SHP77 (cell line): ENCODE data around the gene HJURP.

Source experiments
- DNase-seq, 2 experiments: peaks; one replicate each; lab custom pipeline; 2025; lab: John Stamatoyannopoulos, UW

HJURP gene

DNA sequence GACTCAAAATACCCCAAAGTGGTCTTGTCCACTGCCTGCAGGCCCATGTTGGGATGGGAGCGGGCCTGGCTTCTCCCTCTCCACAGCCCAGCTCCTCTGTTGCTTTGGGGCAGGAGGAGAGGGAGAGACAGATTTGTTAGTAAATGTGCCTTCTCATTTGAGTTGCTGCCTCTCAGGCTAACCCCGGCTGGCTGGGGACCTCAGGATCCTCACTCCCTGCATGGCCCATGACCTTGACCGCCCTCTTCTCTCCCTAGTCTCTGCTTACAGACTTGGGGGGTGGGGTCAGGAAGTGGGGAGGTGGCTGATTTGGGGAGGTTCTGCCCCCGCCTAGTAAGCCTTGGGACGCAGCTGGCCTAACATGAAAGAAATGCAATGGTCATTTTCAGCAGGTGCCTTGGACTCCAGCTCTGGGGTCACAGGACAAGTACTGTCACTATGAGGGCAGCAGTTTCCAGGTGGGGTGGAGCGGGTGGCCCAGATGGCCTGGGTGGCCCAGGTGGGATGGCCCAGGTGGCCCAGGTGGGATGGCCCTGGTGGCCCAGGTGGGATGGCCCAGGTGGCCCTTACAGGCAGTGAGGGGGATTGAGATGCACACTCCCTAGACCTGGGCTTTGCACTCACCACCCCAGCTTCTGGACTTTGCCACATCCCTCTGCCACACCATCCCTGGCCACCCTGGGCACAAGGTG, 24.1 kb downstream of the HJURP start:
- no peak for DNase-seq

- no peak for DNase-seq
These were observed 24.9 kb downstream of the HJURP start for GRCh38 chr2:233829193-233830110.

DNA sequence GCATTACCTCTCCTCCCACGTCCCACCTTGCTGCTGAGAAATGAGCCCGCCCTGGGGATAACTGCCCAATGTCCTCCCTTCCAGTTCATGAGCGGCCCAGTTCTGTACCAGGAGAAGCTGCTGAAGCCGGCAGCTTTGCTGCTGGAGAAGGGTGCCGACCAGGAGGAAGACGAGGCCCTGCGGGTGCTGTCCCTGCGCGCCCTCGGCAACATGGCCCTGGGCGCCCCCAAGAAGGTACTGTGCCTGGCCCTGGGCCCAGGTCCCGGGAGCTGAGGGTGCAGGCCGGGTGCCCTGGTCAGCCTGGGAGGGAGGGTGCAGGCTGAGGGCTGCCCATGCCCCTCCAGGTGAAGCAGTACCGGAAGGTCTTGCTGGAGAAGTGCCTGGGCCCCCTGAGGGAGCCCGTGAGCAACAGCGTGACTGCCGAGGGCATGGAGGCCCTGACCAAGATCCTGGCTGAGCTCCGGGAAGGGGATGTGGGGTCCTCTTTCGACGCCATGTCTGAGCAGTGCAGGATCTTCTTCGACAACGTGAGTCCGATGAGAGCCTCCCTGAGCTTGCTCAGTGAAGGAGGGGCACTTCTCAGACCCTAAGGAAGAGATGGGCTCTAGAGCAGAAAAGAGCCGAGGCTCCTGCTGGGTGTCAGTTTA, 25.7 kb downstream of the HJURP start:
- no peak for DNase-seq

GRCh38 chr2:233824373-233824772, 30.0 kb downstream of the HJURP start:
- no peak for DNase-seq

GRCh38 chr2:233823731-233824121, 30.6 kb downstream of the HJURP start:
- no peak for DNase-seq

- DNase-seq, result no peak
These were observed 31.3 kb downstream of the HJURP start for GRCh38 chr2:233822781-233823730.

GRCh38 chr2:233822101-233822771, 32.1 kb downstream of the HJURP start:
- DNase-seq, result no peak

- DNase-seq, result no peak
These were observed 32.6 kb downstream of the HJURP start for GRCh38 chr2:233821709-233822100.

- no peak for DNase-seq
These were observed 33.1 kb downstream of the HJURP start for GRCh38 chr2:233821196-233821595.

- DNase-seq, result no peak
These were observed 33.6 kb downstream of the HJURP start for GRCh38 chr2:233820774-233821105.

DNA sequence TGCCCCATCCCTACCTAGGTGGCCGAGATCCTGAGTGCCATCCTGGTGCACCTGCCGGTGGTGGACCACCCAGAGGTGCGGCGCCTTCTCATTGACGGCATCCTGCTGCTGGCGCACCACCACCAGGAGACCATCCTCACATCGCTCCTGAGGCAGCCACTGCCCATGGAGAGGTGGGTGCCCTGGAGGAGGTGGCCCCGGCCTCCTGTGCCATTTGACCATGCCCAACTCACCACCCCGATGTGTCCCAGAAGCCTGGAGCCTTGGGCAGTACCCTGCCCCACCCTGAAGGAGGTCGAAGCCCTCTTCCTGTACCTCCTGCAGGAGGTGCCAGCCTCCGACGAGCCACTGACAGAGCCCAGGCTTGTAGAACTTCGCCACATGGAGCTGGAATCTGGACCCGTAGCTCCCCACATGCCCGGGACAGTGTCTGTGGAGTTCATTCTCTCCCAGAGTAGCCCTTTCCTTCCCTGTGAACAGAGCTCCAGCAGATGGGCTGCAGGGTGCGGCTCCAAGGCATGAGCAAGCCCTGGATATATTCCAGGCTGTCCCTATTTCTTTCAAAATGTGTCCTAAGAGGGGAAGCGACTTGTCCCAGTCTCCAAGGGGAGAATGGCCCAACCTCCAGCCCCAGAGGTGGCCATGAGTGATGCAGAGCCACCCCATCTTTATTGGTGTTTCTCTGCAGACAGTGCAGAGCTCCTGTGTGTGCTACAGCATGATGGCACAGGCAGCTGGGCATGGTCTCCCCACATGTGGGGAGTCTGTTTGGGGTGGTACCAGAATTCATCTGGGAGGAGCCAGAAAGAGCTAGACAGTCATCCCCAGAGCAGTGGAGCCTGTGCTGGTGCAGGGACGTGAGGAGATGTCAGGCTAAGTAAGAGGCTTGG, 34.2 kb downstream of the HJURP start:
- no peak for DNase-seq

DNA sequence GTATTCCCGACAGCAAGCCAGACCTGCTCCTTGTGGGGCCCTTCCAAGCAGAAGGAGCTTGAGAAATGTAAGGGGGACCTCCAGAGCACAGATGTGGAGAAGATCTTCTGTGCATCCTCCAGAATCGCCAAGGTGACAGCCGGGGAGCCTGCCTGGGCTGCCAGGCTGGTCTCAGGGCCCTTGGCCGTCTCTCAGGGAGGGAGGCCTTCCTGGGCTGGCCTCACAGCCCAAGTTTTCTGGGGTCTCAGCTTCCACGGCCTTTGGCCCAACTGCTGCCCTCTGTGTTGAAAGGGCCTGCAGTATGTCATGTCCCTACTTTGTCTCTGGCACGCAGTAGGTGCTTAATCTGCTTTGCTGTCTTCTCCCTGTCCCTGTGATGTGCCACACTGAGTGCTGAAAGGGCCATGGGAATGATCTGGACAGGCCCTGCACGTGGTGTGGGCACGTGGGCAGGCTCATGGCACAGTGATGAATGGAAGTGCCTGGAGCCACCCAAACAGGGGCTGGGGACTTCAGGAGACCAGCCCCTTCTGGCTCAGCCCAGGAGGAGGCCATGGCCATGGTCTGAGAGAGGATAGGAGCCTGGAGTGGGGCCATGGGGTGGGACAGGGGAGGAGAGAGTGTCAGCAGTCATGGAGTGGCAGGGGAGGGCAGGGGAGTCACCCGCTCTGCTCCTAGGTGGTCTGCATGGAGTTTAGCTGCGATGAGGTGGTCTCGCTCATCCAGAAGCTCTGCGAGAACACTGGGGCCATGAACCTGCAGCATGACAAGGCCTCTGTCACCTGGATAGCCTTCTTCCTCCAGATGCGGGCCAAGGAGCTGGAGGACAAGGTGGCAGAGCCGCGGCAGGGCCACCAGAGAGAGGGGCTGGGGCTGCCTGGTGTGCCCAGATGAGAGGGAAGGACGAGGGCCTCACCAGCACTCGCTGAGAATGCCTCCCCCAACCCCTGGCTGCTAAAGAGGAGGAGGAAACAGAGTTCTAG, 35.4 kb downstream of the HJURP start:
- no peak for DNase-seq

GRCh38 chr2:233817995-233818638, 36.2 kb downstream of the HJURP start:
- no peak for DNase-seq

- no peak for DNase-seq
These were observed 36.9 kb downstream of the HJURP start for GRCh38 chr2:233817361-233817911.

DNA sequence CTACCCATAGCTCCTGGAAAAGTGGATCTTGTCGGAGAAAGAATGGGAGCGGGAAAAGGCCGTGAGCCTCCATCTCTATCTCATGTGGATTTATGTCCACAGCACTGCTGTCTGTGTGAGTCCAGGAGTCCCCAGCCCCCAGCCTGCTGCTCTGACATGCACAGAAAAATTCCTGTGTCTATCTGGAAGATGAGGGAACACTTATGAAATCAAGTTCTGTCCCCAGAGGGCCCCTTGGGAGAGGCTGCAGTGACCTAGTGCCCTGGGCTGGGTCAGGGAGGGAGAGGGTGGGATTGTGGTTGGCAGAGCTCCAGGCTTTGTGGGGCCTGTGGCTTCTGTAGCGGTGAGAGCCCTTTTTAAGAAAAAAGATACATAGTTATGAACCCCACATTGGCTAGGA, 37.6 kb downstream of the HJURP start:
- DNase-seq, result no peak

DNA sequence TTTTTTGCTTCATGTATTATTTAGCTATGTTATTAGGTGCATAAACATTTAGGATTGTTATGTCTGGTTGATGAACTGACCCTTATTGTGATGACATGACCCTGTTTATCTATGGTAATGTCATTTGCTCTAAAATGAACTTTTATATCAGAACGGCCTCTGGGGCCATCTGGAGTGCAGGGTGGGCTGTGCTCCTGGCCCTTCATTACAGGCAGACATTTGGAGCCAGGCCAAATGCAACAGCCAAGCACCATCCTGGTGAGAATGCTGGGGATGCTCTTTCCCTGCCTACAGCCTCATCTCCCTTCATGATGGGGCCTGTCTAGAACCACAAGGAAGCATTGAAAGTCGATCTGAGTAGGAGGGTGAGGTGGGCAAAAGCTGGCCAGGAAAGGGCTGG, 38.0 kb downstream of the HJURP start:
- no peak for DNase-seq

GRCh38 chr2:233815861-233816260, 38.5 kb downstream of the HJURP start:
- no peak for DNase-seq
